HG02588 (cell line): ENCODE measurements around the gene DEK.

Source experiments
- ATAC-seq: cut with Tn5 transposase; IDR thresholded peaks from one replicate; pipeline ENCODE4 v1.9.1; 2021; ENCODE audit warnings: mild to moderate bottlenecking, moderate library complexity; ENCODE audit not compliant: unreplicated experiment

The DEK gene

GRCh38 chr6:18266523-18266912 is 2.2 kb upstream of the DEK start:
- ATAC-seq = no peak

- ATAC-seq = no peak
These were observed 1.6 kb upstream of the DEK start for GRCh38 chr6:18265787-18266522.

DNA sequence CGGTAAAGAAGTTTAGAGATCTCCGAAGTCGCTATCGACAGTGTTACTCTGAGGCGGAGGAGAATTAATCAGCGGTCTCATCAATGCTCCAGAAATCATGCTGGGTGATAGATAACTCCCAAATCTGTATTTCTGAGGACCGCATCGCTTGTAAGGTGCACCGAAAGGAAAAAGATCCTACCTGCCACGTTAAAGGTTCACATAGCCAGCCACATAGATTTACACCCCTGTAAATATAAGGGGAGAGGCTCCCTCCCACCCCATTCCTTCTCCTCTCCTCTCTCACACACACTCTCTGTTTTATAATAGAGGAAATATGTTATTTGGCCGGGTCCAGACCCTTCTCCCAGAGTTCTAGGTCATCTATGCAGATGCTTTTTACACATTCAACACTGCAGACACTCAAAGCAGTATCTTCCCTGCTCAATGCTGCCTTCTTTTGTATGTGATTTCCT is 620 bp upstream of the DEK start:
- no peak for ATAC-seq

DNA sequence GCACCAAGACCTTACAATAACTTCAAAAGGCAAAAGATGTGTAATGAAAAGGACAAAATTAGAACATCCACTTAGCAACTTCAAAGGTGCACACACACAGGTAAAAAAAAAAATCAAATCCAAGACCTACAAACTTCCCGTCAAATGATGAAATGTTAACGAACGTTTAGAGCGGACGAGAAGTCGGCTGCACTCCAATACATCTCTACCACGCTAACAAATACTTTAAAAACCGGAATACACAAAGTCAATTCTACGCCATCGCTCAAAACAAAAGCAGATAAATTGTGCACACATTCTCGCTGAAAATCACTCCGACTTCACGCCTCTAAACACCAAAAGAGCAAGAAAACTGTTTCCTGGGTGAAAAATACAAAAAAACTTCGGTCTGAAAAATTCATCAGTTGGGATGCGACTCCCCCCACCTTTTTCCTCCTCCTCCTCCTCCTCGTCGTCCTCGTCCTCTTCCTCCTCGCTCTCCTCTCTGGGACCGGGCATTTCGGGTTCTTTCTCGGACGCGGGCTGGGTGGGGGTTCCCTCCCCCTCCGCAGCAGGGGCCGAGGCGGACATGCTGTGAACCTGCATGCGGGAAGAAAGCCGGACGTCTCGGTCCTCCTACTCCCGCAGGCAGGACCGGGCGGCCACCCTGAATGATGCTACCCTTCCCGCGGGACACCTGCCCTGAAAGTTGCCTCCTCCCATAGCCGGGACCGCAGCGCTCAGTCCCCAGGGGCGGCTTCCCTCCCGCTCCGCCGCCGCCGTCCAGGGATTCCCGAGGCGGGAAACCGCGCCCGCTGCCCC is 712 bp downstream of the DEK start:
- ATAC-seq = peak; percentile 2

DNA sequence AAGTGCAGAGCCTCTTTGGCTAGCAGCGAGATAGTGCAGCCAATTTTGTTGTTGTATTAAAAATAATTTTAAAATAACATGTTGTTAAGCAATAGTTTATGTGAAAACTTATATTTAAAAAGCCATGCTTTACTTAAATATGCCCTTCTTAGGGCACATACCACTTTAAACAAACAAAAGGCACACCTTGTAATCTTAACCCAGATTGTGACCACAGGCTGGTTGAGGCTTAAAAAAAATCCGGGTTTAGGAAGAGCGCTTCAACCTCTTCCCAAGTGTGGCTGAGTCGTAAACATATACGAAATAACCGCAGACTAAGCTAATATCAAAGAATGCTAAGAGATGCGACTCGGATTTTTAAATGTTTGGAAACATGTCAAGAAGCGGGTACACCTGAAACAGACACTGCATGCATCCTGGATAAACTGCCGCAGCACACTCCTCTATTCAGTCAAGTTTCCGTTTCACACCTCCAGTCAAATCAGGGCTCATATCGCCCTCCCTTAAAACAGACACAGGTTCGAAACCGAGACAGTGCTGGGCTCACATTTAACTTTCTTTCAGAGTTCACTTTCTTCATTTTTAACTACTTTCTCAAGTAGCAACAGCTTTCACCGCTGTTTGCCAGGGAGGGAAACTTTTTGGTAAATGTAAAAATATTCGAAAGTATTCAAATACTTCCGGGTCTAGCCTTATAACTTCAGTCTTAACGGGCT is 1.5 kb downstream of the DEK start:
- ATAC-seq = peak; percentile 53

DNA sequence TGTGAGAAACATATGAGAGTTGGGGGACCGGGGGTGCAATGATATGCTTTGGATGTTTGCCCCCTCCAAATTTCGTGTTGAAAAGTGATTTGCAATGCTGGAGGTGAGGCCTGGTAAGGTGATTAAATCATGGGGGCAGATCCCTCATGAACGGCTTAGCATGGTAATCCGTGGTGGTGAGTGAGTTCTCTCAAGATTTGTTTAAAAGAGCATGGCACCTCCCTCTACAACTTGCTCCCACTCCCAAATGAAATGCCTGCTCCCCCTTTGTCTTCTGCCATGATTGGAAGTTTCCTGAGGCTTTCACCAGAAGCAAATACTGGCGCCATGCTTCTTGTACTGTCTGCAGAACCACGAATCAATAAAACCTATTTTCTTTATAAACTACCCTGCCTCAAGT is 2.5 kb downstream of the DEK start:
- ATAC-seq = no peak

DNA sequence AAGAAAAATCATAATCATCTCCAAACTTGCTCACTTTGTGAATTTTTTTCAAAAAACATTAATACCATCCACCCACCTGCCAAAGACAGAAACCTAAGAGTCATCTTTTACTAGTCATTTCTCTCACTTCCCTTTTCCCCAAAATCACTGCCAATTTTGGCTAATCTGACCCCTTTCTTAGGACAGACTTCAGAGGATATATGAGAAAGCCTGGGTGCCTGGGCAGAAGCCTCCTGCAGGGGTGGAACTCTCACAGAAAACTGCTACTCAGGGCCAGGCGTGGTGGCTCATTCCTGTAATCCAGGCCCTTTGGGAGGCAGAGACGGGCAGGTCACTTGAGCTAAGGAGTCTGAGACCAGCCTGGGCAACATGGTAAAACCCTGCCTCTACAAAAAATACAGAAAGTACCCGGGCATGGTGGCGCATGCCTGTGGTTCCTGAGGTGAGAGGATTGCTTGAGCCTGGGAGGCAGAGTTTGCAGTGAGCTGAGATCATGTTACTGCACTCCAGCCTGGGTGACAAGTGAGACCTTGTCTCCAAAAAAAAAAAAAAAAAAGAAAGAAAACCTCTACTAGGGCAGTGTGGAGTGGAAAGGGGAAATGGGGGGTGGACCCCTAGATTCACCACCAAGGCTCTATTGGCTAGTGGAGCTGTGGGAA is 3.8 kb downstream of the DEK start:
- ATAC-seq = peak; percentile 38

DNA sequence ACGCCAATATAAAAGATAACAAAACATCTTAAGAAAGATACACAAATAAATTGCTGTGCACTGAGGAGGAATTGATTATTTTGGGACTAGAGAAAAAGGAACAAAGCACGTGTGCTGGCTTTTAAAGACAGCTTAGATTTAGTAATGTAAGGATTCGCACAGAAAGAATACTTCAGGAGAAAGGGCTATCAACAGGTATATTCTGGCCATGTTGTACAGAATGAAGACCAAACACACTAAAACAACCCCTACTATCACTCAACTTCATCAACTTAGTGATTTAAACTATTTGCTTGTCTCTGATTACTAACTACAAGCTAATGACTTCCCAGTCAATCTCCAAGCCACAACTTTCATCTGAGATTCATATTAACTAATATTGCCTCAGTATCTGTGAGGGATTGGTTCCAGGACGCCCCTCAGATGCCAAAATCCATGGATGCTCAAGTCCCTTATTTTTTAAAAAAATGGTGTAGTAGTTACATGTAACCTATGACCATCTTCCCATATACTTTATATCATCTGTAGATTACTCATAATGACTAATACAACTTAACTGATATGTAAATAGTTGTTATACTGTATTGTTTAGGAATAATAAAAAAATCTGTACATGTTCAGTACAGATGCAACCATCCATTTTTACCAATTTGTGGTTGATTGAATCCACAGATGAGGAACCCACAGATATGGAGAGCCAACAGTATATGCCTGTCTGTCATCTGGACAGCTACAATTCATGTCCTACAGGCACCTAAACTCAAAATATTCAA is 4.5 kb downstream of the DEK start:
- no peak for ATAC-seq

DNA sequence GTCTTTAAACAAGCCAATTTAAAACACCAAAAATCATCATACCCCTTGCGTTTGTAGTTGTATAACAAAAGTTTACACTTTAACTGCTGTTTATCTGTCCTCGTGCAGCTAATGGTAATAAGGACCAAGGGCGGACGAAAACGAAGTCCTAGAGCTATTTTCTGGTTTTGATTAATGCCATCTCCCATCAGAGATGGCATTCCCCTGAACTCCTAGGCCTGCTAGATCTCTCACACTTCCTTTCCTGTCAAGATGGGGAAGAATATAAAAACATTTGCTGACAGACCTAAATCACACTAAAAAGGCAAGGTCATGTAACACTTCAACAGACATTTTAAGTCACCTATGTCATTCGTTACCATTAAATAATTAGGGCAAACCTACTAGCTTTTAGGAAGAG is 9.5 kb downstream of the DEK start:
- ATAC-seq = no peak

DNA sequence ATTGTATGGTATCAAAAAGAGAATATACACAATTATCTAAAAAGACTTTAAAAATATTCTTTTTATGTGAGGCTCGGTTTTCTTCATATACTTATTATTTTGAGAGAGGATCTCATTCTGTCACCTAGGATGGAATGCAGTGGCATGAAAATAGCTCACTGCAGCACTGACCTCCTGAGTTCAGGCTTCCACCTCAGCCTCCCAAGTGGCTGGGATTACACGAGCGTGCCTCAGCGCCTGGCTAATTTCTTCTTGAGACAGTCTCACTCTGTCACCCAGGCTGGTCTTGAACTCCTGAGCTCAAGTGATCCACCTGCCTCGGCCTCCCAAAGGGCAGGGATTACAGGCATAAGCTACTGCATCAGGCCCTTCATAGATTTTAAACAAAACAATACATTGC is 10.7 kb downstream of the DEK start:
- no peak for ATAC-seq

GRCh38 chr6:18249271-18249670 is 15.1 kb downstream of the DEK start:
- no peak for ATAC-seq

DNA sequence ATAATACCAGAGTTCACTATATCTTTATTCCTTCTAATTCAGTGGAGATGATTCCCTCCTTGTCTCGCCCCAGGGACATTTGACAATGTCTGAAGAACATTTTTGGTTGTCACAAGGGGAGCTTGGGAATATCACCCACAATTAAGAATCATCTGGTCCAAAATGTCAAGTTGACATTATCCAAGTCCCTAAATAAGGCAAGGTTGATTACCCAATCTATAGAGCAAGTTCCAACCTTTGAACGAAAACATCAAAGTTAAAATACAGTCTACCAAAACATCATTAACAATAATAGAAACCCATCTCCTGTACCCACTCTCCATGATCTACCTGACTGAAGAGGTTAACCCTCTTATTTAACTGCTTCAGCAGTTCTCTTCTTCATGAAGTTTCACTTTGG is 15.6 kb downstream of the DEK start:
- ATAC-seq = no peak

- no peak for ATAC-seq
These were observed 17.3 kb downstream of the DEK start for GRCh38 chr6:18247002-18247401.

DNA sequence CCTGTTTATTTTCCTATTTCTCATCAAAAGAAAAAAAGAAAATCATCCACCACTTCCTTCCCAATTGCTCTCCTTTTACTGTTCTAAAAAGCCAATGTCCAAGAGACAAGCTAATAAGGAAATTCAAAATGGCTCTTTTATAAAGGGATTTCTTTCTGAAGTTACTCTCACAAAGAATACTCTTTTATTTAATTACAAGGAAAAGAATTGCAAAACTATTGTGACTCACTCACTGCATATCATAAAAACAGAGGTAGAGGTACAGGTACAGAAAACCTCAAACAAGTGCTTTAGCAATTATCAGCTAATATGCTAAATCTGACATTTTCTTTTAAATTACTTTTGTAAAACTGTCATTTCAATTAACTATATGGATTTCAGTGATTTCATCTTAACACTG is 18.1 kb downstream of the DEK start:
- no peak for ATAC-seq

DNA sequence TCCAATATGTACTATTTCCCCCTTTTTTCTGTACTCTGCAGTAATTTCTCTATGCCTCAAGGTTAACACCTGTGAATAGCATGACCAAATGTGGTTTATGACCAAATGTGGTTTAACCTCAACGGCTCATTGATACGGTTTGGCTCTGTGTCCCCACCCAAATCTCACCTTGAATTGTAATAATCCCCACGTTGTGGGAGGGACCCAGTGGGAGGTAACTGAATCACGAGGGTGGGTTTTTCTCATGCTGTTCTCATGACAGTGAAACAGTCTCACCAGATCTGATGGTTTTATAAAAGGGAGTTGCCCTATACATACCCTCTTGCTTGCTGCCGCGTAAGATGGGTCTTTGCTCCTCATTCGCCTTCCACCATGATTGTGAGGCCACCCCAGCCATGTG is 18.7 kb downstream of the DEK start:
- ATAC-seq = no peak

DNA sequence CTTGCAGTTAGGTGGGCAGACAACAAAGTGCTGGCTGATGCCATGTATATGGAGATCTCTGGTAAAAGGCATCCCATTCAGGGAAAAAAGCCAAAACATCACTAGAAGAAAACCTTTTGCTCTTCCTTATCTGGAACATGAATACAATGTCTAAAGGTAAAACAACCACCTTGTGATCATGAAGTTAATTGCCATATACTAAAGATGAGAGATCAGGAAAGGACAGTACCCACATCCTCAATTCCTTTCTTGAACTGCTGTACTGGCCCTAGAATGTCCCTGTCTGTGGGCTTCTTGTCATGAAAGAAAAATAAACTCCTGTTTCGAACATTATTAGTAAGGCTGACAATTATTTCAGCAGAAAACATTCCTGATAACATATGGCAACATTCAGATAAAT is 19.3 kb downstream of the DEK start:
- ATAC-seq = no peak

- ATAC-seq = no peak
These were observed 20.1 kb downstream of the DEK start for GRCh38 chr6:18244251-18244650.

GRCh38 chr6:18243302-18243893 is 20.9 kb downstream of the DEK start:
- ATAC-seq = no peak

DNA sequence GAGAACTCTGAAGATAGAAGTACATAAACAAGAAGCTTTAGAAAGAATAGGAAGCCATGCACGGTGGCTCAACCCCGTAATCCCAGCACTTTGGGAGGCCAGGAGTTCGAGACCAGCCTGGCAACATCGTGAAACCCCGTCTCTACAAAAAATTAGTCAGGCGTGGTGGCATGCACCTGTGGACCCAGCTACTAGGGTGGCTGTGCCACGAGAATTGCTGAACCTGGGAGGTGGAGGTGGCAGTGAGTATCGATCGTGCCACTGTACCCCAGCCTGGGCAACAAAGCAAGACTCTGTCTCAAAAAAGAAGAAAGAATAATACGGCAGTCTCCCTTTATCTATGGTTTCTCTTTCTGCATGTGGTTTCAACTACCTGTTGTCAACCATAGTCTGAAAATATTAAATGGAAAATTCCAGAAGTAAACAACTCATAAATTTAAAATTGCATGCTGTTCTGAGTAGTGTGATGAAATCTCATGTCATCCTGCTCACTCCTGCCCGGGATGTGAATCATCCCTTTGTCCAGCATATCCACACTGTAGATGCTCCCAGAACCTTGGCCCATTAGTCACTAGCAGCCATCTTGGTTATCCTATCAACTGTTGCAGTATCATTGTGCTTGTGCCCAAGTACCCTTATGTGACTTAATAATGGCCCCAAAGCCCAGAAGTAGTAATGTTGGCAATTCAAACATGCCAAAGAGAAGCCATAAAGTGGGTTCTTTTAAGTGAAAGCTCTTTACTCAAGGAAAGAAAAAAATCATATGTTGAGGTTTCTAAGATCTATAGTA is 22.1 kb downstream of the DEK start:
- ATAC-seq = no peak
